ENCODE measurements around the gene PRSS38.

- TF ChIP-seq, protein P1, sequence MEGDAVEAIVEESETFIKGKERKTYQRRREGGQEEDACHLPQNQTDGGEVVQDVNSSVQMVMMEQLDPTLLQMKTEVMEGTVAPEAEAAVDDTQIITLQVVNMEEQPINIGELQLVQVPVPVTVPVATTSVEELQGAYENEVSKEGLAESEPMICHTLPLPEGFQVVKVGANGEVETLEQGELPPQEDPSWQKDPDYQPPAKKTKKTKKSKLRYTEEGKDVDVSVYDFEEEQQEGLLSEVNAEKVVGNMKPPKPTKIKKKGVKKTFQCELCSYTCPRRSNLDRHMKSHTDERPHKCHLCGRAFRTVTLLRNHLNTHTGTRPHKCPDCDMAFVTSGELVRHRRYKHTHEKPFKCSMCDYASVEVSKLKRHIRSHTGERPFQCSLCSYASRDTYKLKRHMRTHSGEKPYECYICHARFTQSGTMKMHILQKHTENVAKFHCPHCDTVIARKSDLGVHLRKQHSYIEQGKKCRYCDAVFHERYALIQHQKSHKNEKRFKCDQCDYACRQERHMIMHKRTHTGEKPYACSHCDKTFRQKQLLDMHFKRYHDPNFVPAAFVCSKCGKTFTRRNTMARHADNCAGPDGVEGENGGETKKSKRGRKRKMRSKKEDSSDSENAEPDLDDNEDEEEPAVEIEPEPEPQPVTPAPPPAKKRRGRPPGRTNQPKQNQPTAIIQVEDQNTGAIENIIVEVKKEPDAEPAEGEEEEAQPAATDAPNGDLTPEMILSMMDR (IDR thresholded peaks at IDR 0.05) = no peak
- TF ChIP-seq POLR2A (IDR thresholded peaks at IDR 0.05) = no peak
Measured at GRCh38 chr1:227891223-227891954, 75.9 kb downstream of the PRSS38 start.

Measured in esophagus squamous epithelium (tissue), 4 donors.